A549 (cell line): Measurements from ENCODE around the gene HNRNPUL1.

Experiments used
- CEBPB ChIP-seq, 2 experiments: fragments of >200 bp in 1 of 2; sonication (Bioruptor Twin) in 1 of 2; formaldehyde crosslinking in 1 of 2; IDR thresholded peaks; 2 replicates each; pipeline ENCODE4 v1.6.1; 2012 to 2016
- CHD4 ChIP-seq: fragments of 200-600 bp; sonication (generic); IDR thresholded peaks from 2 replicates; pipeline ENCODE4 v1.6.1; 2016; ENCODE audit warnings: antibody characterized with exemption, mild to moderate bottlenecking, borderline replicate concordance
- CTCF ChIP-seq: fragments of >200 bp; sonication (Bioruptor Twin); formaldehyde crosslinking; IDR thresholded peaks from 3 replicates; pipeline ENCODE4 v1.5.1; 2016
- EP300 ChIP-seq, 2 experiments: fragments of >200 bp; sonication (Bioruptor Twin); formaldehyde crosslinking; IDR thresholded peaks; 2 replicates in 1 of 2; 3 replicates in 1 of 2; pipeline ENCODE4 v1.6.1; 2016 to 2017
- HOXB5 ChIP-seq: fragments of 250-450 bp; sonication (Bioruptor Pico); IDR thresholded peaks from 2 replicates; pipeline ENCODE4 v1.5.0; 2020; ENCODE audit warnings: mild to moderate bottlenecking, moderate library complexity
- MAFK ChIP-seq: fragments of 450-650 bp; IDR thresholded peaks from 2 replicates; pipeline ENCODE4 v1.6.1; 2014; ENCODE audit not compliant: partially characterized antibody
- MYC ChIP-seq: IDR thresholded peaks from 2 replicates; pipeline ENCODE4 v1.6.1; 2012; ENCODE audit warnings: mild to moderate bottlenecking, inconsistent platforms, low read length, improper control_type of control experiment, borderline replicate concordance
- NR3C1 ChIP-seq: fragments of >200 bp; sonication (Bioruptor Twin); formaldehyde crosslinking; IDR thresholded peaks from 3 replicates; pipeline ENCODE4 v1.6.1; 2017
- POLR2A ChIP-seq: IDR thresholded peaks from 2 replicates; pipeline ENCODE4 v1.6.1; 2012; ENCODE audit warnings: mild to moderate bottlenecking, low read length
- POLR2AphosphoS2 ChIP-seq: conservative IDR thresholded peaks from 2 replicates; pipeline ENCODE4 v1.6.1; 2012; ENCODE audit warnings: low read length, improper control_type of control experiment, inconsistent platforms
- RAD21 ChIP-seq, 2 experiments: fragments of >200 bp in 1 of 2; sonication (Bioruptor Twin) in 1 of 2; formaldehyde crosslinking in 1 of 2; IDR thresholded peaks in 1 of 2; conservative IDR thresholded peaks in 1 of 2; 2 replicates in 1 of 2; 3 replicates in 1 of 2; pipeline ENCODE4 v1.6.1; 2012 to 2018; ENCODE audit warnings: inconsistent platforms in 1 of 2
- SREBF2 ChIP-seq: fragments of 450-650 bp; IDR thresholded peaks from 2 replicates; pipeline ENCODE4 v1.6.1; 2014; ENCODE audit warnings: mild to moderate bottlenecking, moderate library complexity
- ZFP36 ChIP-seq: fragments of 450-650 bp; IDR thresholded peaks from 2 replicates; pipeline ENCODE4 v1.6.1; 2014; ENCODE audit warnings: borderline replicate concordance; ENCODE audit not compliant: partially characterized antibody

GRCh38 chr19:41302624-41303351, 38.6 kb downstream of the HNRNPUL1 start:
- TF ChIP-seq NR3C1 (no peak), EP300 (IDR thresholded peaks at IDR 0.05) (no peak), CTCF (no peak), MAFK (no peak), CHD4 (no peak), RAD21 (conservative IDR thresholded peaks at IDR 0.05 in 1 of 2, IDR thresholded peaks at IDR 0.05 in 1 of 2) (no peak), SREBF2 (no peak), CEBPB (IDR thresholded peaks at IDR 0.05) (no peak), MYC (no peak), POLR2A (no peak), HOXB5 (no peak), POLR2AphosphoS2 (no peak), ZFP36 (no peak)
